GM23248 (cell line): ENCODE measurements around the gene NLGN2. TPM values are rescaled to one million over a fixed set of nuclear protein-coding genes. Genes with fewer than 3 reads are reported as not detected.

Experiments
- DNase-seq: peaks from one replicate; pipeline ENCODE4 v3.0.0-alpha.2; 2015
- H2AFZ ChIP-seq: fragments of 200-600 bp; sonication (generic); 2 replicates; pipeline ENCODE4 v1.6.1; 2016; ENCODE audit warnings: antibody characterized with exemption
- H3F3A ChIP-seq: fragments of 200-600 bp; sonication (generic); 2 replicates; pipeline ENCODE4 v1.6.1; 2016; ENCODE audit warnings: mild to moderate bottlenecking, antibody characterized with exemption, mixed run types; ENCODE audit not compliant: insufficient read depth
- H3K27ac ChIP-seq: fragments of 200-600 bp; sonication (generic); 2 replicates; pipeline ENCODE4 v1.5.1; 2016; ENCODE audit warnings: mild to moderate bottlenecking
- H3K27me3 ChIP-seq: fragments of 200-600 bp; sonication (generic); replicated peaks from 2 replicates; pipeline ENCODE4 v1.6.1; 2016; ENCODE audit warnings: mild to moderate bottlenecking; ENCODE audit not compliant: insufficient read depth
- H3K36me3 ChIP-seq: fragments of 200-600 bp; sonication (generic); 2 replicates; pipeline ENCODE4 v1.6.1; 2016; ENCODE audit warnings: low read depth, mild to moderate bottlenecking
- H3K4me1 ChIP-seq: fragments of 200-600 bp; sonication (generic); 2 replicates; pipeline ENCODE4 v1.6.1; 2016; ENCODE audit warnings: mild to moderate bottlenecking; ENCODE audit not compliant: insufficient read depth
- H3K4me2 ChIP-seq: fragments of 200-600 bp; sonication (generic); one replicate; pipeline ENCODE4 v1.6.1; 2016; ENCODE audit warnings: mild to moderate bottlenecking; ENCODE audit not compliant: unreplicated experiment
- H3K4me3 ChIP-seq: fragments of 200-600 bp; sonication (generic); 2 replicates; pipeline ENCODE4 v1.5.1; 2016; ENCODE audit warnings: mild to moderate bottlenecking
- H3K79me2 ChIP-seq: fragments of 200-600 bp; sonication (generic); 2 replicates; pipeline ENCODE4 v1.6.1; 2016; ENCODE audit warnings: mild to moderate bottlenecking; ENCODE audit not compliant: insufficient read depth
- H3K9ac ChIP-seq: fragments of 200-600 bp; sonication (generic); 2 replicates; pipeline ENCODE4 v1.6.1; 2016; ENCODE audit warnings: mild to moderate bottlenecking
- H3K9me2 ChIP-seq: fragments of 200-600 bp; sonication (generic); 2 replicates; pipeline ENCODE4 v1.6.1; 2016; ENCODE audit warnings: mixed run types, mild to moderate bottlenecking, moderate library complexity; ENCODE audit not compliant: insufficient read depth
- H3K9me3 ChIP-seq: fragments of 200-600 bp; sonication (generic); one replicate; pipeline ENCODE4 v1.6.1; 2017; ENCODE audit warnings: low read depth
- H4K20me1 ChIP-seq: fragments of 200-600 bp; sonication (generic); 2 replicates; pipeline ENCODE4 v1.6.0; 2016; ENCODE audit not compliant: insufficient read depth
- EZH2 ChIP-seq: fragments of 200-600 bp; sonication (generic); IDR thresholded peaks from 2 replicates; pipeline ENCODE4 v1.6.1; 2018; ENCODE audit warnings: antibody characterized with exemption, mild to moderate bottlenecking; ENCODE audit not compliant: insufficient read depth, poor library complexity, severe bottlenecking
- EZH2phosphoT487 ChIP-seq: fragments of 200-600 bp; sonication (generic); IDR thresholded peaks from 2 replicates; pipeline ENCODE4 v1.6.1; 2018; ENCODE audit warnings: antibody characterized with exemption, moderate library complexity, mild to moderate bottlenecking, low read depth; ENCODE audit not compliant: insufficient read depth
- WGBS, 2 experiments: methylation state at CpG; one replicate each; pipeline ENCODE4 v1.1.6; 2015 to 2017; ENCODE audit warnings: low lambda C conversion rate in 2 of 2, low coverage in 1 of 2; ENCODE audit errors: missing lambda C conversion rate in 2 of 2; 5-methylcytosine and 5-hydroxymethylcytosine counted together
- in situ Hi-C: fragments of 300-500 bp; cut with MboI; formaldehyde crosslinking; loops from 2 replicates; pipeline ENCODE4 v1.15.0; 2020
- polyA plus RNA-seq: library from polyadenylated mRNA; unstranded; fragments of >200 nt; fragmentation: Nextera tagmentation; extraction: Ambion mirVana; gene quantifications from 2 replicates; pipeline ENCODE4 v1.2.1, GENCODE V29; 2016
- total RNA-seq: library from RNA; depleted of rRNA; stranded (reverse); fragments of >200 nt; shearing (Covaris generic); gene quantifications from 2 replicates; pipeline ENCODE4 v1.2.3, GENCODE V29; 2014

Gene NLGN2
- total and polyA plus RNA-seq, 2 experiments from 2014 or later = 3.3 to 9.5 TPM

GRCh38 chr17:7417056-7417655, 9.5 kb downstream of the NLGN2 start:
- no peak for TF ChIP-seq EZH2
- no peak for TF ChIP-seq EZH2phosphoT487
- Histone ChIP-seq H3K4me2 (no peak overlapping the region), H3K4me1 (peaks cover 16% of the 10 kb centered on the region), H3K9me3 (no peaks in the 10 kb centered on the region), H3K27me3 (no peaks in the 10 kb centered on the region), H2AFZ (no peak overlapping the region), H3F3A (peaks cover 10% of the 10 kb centered on the region), H3K4me3 (no peak overlapping the region), H3K36me3 (no peaks in the 10 kb centered on the region), H4K20me1 (no peaks in the 10 kb centered on the region), H3K79me2 (no peaks in the 10 kb centered on the region), H3K27ac (no peak overlapping the region), H3K9ac (no peak overlapping the region), H3K9me2 (no peaks in the 10 kb centered on the region)
- no peak for DNase-seq
- WGBS, 2 experiments = 96 to 97% methylated on average over 23 to 54 of the region's 54 CpGs
- in situ Hi-C loops = no loop called here

- Histone ChIP-seq H3K27me3 (no peaks in the 10 kb centered on the region), H3K27ac (no peak overlapping the region), H3K9me2 (no peaks in the 10 kb centered on the region), H3K9ac (no peak overlapping the region), H3K79me2 (no peaks in the 10 kb centered on the region), H3K4me1 (peaks cover 3% of the 10 kb centered on the region), H3K9me3 (no peaks in the 10 kb centered on the region), H4K20me1 (no peaks in the 10 kb centered on the region), H3K4me3 (no peak overlapping the region), H3K36me3 (no peaks in the 10 kb centered on the region), H3F3A (no peaks in the 10 kb centered on the region), H2AFZ (no peak overlapping the region), H3K4me2 (no peak overlapping the region)
- 83 to 84% methylated on average over 15 to 18 of the region's 18 CpGs for WGBS, 2 experiments
- DNase-seq = no peak
- no peak for TF ChIP-seq EZH2phosphoT487
- TF ChIP-seq EZH2 = no peak
- in situ Hi-C loops = no loop called here
Observed at GRCh38 chr17:7418472-7419152, 11.0 kb downstream of the NLGN2 start.

GRCh38 chr17:7419819-7420610, 12.4 kb downstream of the NLGN2 start, which contains the start of gene SPEM1:
TSS of gene SPEM1 (plus strand) at chr17:7420324. CDS start at chr17:7420385, 61 bp downstream.
- Histone ChIP-seq H4K20me1 (no peaks in the 10 kb centered on the region), H3K9me2 (no peaks in the 10 kb centered on the region), H3K9ac (no peak within 1 kb of the TSS), H2AFZ (no peak within 1 kb of the TSS), H3K4me3 (no peak within 1 kb of the TSS), H3K36me3 (no peaks in the 10 kb centered on the region), H3K4me2 (no peak within 1 kb of the TSS), H3K4me1 (no peaks in the 10 kb centered on the region), H3K27ac (no peak within 1 kb of the TSS), H3F3A (no peaks in the 10 kb centered on the region), H3K27me3 (no peaks in the 10 kb centered on the region), H3K79me2 (no peaks in the 10 kb centered on the region), H3K9me3 (no peaks in the 10 kb centered on the region)
- 74 to 78% methylated on average over 17 of the region's 17 CpGs for WGBS, 2 experiments
- in situ Hi-C loops = no loop called here
- TF ChIP-seq EZH2 = no peak
- no peak for TF ChIP-seq EZH2phosphoT487
- no peak for DNase-seq

DNA sequence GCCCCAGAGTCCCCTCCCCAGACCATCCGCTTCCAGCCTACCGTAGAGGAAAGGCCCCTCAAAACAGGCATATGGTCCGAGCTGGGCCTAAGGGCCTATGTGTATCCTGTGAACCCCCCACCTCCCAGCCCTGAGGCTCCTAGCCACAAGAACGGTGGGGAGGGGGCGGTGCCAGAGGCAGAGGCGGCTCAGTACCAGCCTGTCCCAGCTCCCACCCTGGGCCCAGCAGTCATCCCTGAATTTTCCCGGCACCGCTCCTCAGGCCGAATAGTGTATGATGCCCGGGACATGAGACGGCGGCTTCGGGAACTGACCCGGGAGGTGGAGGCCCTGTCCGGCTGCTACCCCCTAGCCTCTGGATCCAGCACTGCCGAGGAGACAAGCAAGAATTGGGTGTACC, 13.5 kb downstream of the NLGN2 start:
- DNase-seq = no peak
- no peaks in the 10 kb centered on the region for H3K4me1 ChIP-seq
- no peak overlapping the region for H3K27ac ChIP-seq
- no peak overlapping the region for H3K4me2 ChIP-seq
- no peaks in the 10 kb centered on the region for H3K36me3 ChIP-seq
- no peaks in the 10 kb centered on the region for H4K20me1 ChIP-seq
- H3K4me3 ChIP-seq = no peak overlapping the region
- H3K9me3 ChIP-seq = no peaks in the 10 kb centered on the region
- WGBS, 2 experiments = 93 to 94% methylated on average over 16 of the region's 16 CpGs
- TF ChIP-seq EZH2 = no peak
- TF ChIP-seq EZH2phosphoT487 = no peak
- no peak overlapping the region for H3K9ac ChIP-seq
- H3K79me2 ChIP-seq = no peaks in the 10 kb centered on the region
- H3K9me2 ChIP-seq = no peaks in the 10 kb centered on the region
- no peaks in the 10 kb centered on the region for H3F3A ChIP-seq
- in situ Hi-C loops = no loop called here
- H2AFZ ChIP-seq = no peak overlapping the region
- no peaks in the 10 kb centered on the region for H3K27me3 ChIP-seq
